HG03108 (cell line): ENCODE data around the gene BTNL3.
"Not testable (repeated sequence)": the region's sequence is repeated elsewhere in the genome, so short reads cannot be mapped to it uniquely, and the experiment has no call there.

Experiments used
- ATAC-seq: cut with Tn5 transposase; IDR thresholded peaks from one replicate; pipeline ENCODE4 v1.9.1; 2021; ENCODE audit warnings: moderate library complexity; ENCODE audit not compliant: unreplicated experiment

BTNL3 gene

GRCh38 chr5:181045316-181045715, 56.7 kb downstream of the BTNL3 start:
- no peak for ATAC-seq

- not testable (repeated sequence) for ATAC-seq
Measured at GRCh38 chr5:181045857-181046256, 57.2 kb downstream of the BTNL3 start.

GRCh38 chr5:181047288-181047687, 58.6 kb downstream of the BTNL3 start:
- no peak for ATAC-seq

GRCh38 chr5:181047921-181048320, 59.3 kb downstream of the BTNL3 start:
- ATAC-seq: no peak

GRCh38 chr5:181050016-181050415, 61.4 kb downstream of the BTNL3 start:
- ATAC-seq: no peak

- ATAC-seq: no peak
Measured at GRCh38 chr5:181051841-181052671, 63.4 kb downstream of the BTNL3 start.

- ATAC-seq: no peak
Measured at GRCh38 chr5:181052672-181053487, 64.2 kb downstream of the BTNL3 start.

GRCh38 chr5:181053488-181054121, 65.0 kb downstream of the BTNL3 start:
- no peak for ATAC-seq

- no peak for ATAC-seq
Measured at GRCh38 chr5:181054138-181054537, 65.5 kb downstream of the BTNL3 start.

- ATAC-seq: no peak
Measured at GRCh38 chr5:181054871-181055459, 66.3 kb downstream of the BTNL3 start.
